Liver (tissue), 3 donors: Measurements from ENCODE around the gene RNU6-1.

Experiments used
- JUND ChIP-seq, 2 donors: IDR thresholded peaks; 2 replicates each; pipeline ENCODE4 v1.6.1; 2016; ENCODE audit warnings: antibody characterized with exemption in 2 of 2
- TF ChIP-seq, protein P1 (sequence below): fragments of 150-350 bp; IDR thresholded peaks from 2 replicates; pipeline ENCODE4 v1.5.1; 2017; ENCODE audit warnings: improper control_type of control experiment, low read depth, low read length; ENCODE audit not compliant: missing input control
- TF ChIP-seq, protein P2 (sequence below): IDR thresholded peaks from 2 replicates; pipeline ENCODE4 v1.6.1; 2016; ENCODE audit warnings: antibody characterized with exemption, mild to moderate bottlenecking
- donor health status: healthy.
- donor health status: healthy.

DNA sequence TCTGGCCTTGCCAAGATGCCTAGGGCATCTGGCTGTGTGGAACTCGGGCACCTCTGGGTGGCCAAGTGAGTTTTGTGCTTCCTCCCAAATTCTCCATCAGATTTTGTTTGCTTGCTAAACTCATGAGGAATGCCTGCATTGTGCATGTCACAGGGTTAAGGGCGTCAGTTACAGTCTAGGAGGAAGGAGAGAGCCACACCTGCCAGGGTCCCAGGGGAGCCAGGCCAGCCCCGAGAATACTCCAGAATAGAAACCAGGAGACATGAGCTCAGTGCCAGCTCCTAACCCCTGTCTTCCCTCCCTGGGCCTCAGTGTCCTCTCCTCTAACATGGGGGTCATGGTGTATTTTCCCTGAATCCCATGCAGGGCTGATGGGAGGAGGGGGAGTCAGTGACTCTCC lies 36.5 kb downstream of the RNU6-1 start:
- TF ChIP-seq, protein P1, sequence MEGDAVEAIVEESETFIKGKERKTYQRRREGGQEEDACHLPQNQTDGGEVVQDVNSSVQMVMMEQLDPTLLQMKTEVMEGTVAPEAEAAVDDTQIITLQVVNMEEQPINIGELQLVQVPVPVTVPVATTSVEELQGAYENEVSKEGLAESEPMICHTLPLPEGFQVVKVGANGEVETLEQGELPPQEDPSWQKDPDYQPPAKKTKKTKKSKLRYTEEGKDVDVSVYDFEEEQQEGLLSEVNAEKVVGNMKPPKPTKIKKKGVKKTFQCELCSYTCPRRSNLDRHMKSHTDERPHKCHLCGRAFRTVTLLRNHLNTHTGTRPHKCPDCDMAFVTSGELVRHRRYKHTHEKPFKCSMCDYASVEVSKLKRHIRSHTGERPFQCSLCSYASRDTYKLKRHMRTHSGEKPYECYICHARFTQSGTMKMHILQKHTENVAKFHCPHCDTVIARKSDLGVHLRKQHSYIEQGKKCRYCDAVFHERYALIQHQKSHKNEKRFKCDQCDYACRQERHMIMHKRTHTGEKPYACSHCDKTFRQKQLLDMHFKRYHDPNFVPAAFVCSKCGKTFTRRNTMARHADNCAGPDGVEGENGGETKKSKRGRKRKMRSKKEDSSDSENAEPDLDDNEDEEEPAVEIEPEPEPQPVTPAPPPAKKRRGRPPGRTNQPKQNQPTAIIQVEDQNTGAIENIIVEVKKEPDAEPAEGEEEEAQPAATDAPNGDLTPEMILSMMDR = no peak
- TF ChIP-seq JUND (IDR thresholded peaks at IDR 0.05) = no peak
- TF ChIP-seq, protein P2, sequence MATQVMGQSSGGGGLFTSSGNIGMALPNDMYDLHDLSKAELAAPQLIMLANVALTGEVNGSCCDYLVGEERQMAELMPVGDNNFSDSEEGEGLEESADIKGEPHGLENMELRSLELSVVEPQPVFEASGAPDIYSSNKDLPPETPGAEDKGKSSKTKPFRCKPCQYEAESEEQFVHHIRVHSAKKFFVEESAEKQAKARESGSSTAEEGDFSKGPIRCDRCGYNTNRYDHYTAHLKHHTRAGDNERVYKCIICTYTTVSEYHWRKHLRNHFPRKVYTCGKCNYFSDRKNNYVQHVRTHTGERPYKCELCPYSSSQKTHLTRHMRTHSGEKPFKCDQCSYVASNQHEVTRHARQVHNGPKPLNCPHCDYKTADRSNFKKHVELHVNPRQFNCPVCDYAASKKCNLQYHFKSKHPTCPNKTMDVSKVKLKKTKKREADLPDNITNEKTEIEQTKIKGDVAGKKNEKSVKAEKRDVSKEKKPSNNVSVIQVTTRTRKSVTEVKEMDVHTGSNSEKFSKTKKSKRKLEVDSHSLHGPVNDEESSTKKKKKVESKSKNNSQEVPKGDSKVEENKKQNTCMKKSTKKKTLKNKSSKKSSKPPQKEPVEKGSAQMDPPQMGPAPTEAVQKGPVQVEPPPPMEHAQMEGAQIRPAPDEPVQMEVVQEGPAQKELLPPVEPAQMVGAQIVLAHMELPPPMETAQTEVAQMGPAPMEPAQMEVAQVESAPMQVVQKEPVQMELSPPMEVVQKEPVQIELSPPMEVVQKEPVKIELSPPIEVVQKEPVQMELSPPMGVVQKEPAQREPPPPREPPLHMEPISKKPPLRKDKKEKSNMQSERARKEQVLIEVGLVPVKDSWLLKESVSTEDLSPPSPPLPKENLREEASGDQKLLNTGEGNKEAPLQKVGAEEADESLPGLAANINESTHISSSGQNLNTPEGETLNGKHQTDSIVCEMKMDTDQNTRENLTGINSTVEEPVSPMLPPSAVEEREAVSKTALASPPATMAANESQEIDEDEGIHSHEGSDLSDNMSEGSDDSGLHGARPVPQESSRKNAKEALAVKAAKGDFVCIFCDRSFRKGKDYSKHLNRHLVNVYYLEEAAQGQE = no peak
